HepG2 (cell line): ENCODE data around the gene FAM171A2. TPM values are rescaled to one million over a fixed set of nuclear protein-coding genes. Genes with fewer than 3 reads are reported as not detected.

Source experiments
- BATF2 ChIP-seq: sonication (generic); formaldehyde crosslinking; IDR thresholded peaks from 2 replicates; pipeline ENCODE4 v1.8.0; 2022; ENCODE audit warnings: mild to moderate bottlenecking, missing genetic modification reagents, moderate library complexity
- CENPT ChIP-seq: sonication (generic); formaldehyde crosslinking; IDR thresholded peaks from 2 replicates; pipeline ENCODE4 v1.8.0; 2022; ENCODE audit warnings: low read depth, mild to moderate bottlenecking, moderate library complexity, missing genetic modification reagents
- EHMT2 ChIP-seq: fragments of 200-600 bp; sonication (generic); IDR thresholded peaks from 2 replicates; pipeline ENCODE4 v1.7.0; 2017; ENCODE audit warnings: antibody characterized with exemption, low read depth, low read length, borderline replicate concordance
- HMG20B ChIP-seq: conservative IDR thresholded peaks from 2 replicates; pipeline ENCODE4 v1.6.1; 2016; ENCODE audit warnings: missing genetic modification reagents, missing compliant biosample characterization
- HNRNPUL1 ChIP-seq: fragments of 200-400 bp; formaldehyde crosslinking; IDR thresholded peaks from 2 replicates; pipeline ENCODE4 v1.6.1; 2017; ENCODE audit warnings: low read depth, mild to moderate bottlenecking, low read length, moderate library complexity
- KMT2B ChIP-seq: IDR thresholded peaks from 2 replicates; pipeline ENCODE4 v1.6.1; 2016; ENCODE audit warnings: missing genetic modification reagents, missing compliant biosample characterization
- MIER2 ChIP-seq: IDR thresholded peaks from 2 replicates; pipeline ENCODE4 v1.6.1; 2016; ENCODE audit warnings: missing biosample characterization, missing genetic modification reagents
- MNT ChIP-seq: fragments of 450-650 bp; IDR thresholded peaks from 2 replicates; pipeline ENCODE4 v1.6.1; 2016
- PCBP1 ChIP-seq: fragments of 200-400 bp; formaldehyde crosslinking; IDR thresholded peaks from 2 replicates; pipeline ENCODE4 v1.6.1; 2017; ENCODE audit warnings: mild to moderate bottlenecking, low read depth, low read length, borderline replicate concordance
- POGK ChIP-seq: sonication (generic); formaldehyde crosslinking; conservative IDR thresholded peaks from 2 replicates; pipeline ENCODE4 v1.8.0; 2022; ENCODE audit warnings: mild to moderate bottlenecking, moderate library complexity, missing genetic modification reagents
- POLR2AphosphoS5 ChIP-seq: IDR thresholded peaks from 2 replicates; pipeline ENCODE4 v1.6.1; 2012; ENCODE audit warnings: low read depth, low read length
- POLR2G ChIP-seq: fragments of 200-400 bp; formaldehyde crosslinking; IDR thresholded peaks from 2 replicates; pipeline ENCODE4 v1.6.1; 2018; ENCODE audit warnings: mild to moderate bottlenecking, low read depth, low read length, moderate library complexity
- RXRB ChIP-seq: IDR thresholded peaks from 2 replicates; pipeline ENCODE4 v1.6.1; 2016; ENCODE audit warnings: borderline replicate concordance, missing genetic modification reagents, missing compliant biosample characterization
- SNAI1 ChIP-seq: sonication (generic); formaldehyde crosslinking; IDR thresholded peaks from 2 replicates; pipeline ENCODE4 v1.5.0; 2020; ENCODE audit warnings: mild to moderate bottlenecking, missing genetic modification reagents, borderline replicate concordance
- YEATS4 ChIP-seq: sonication (generic); formaldehyde crosslinking; IDR thresholded peaks from 2 replicates; pipeline ENCODE4 v1.4.0; 2020; ENCODE audit warnings: missing genetic modification reagents, borderline replicate concordance
- ZFP62 ChIP-seq: sonication (generic); formaldehyde crosslinking; IDR thresholded peaks from 2 replicates; pipeline ENCODE4 v1.4.0; 2020; ENCODE audit warnings: missing genetic modification reagents
- ZFP82 ChIP-seq: sonication (generic); formaldehyde crosslinking; IDR thresholded peaks from 2 replicates; pipeline ENCODE4 v1.5.1; 2020; ENCODE audit warnings: mild to moderate bottlenecking, missing genetic modification reagents, borderline replicate concordance
- ZFY ChIP-seq: sonication (generic); formaldehyde crosslinking; IDR thresholded peaks from 2 replicates; pipeline ENCODE4 v1.4.0; 2020; ENCODE audit warnings: missing genetic modification reagents
- ZIK1 ChIP-seq: sonication (generic); formaldehyde crosslinking; IDR thresholded peaks from 2 replicates; pipeline ENCODE4 v1.5.0; 2020; ENCODE audit warnings: mild to moderate bottlenecking, low read depth, missing genetic modification reagents, borderline replicate concordance
- ZMYM3 ChIP-seq: sonication (generic); formaldehyde crosslinking; IDR thresholded peaks from 2 replicates; pipeline ENCODE4 v1.5.1; 2020; ENCODE audit warnings: mild to moderate bottlenecking, missing genetic modification reagents
- ZNF567 ChIP-seq: sonication (generic); formaldehyde crosslinking; IDR thresholded peaks from 2 replicates; pipeline ENCODE4 v1.8.1; 2023; ENCODE audit warnings: mild to moderate bottlenecking, missing genetic modification reagents, borderline replicate concordance
- ZNF574 ChIP-seq: sonication (generic); formaldehyde crosslinking; IDR thresholded peaks from 2 replicates; pipeline ENCODE4 v1.4.0; 2020; ENCODE audit warnings: missing genetic modification reagents
- polyA plus RNA-seq, 8 experiments: library from polyadenylated mRNA; depleted of rRNA in 3 of 8; stranded (reverse) in 7 of 8; unstranded in 1 of 8; fragments of >200 nt; fragmentation: Illumina TruSeq in 4 of 8; extraction: Trizol in 4 of 8; gene quantifications; 2 replicates each; pipeline versions ENCODE4 v1.2.1 to v1.2.3, GENCODE V29; 2011 to 2016; ENCODE audit warnings: low read depth in 4 of 8, missing spikeins in 1 of 8, mixed read lengths in 1 of 8; ENCODE audit not compliant: insufficient read depth in 1 of 8
- total RNA-seq, 5 experiments: library from RNA; depleted of rRNA; stranded (reverse); fragments of >200 nt; fragmentation: Illumina TruSeq; extraction: Trizol; gene quantifications; 2 replicates each; pipeline ENCODE4 v1.2.3, GENCODE V29; 2016; ENCODE audit warnings: low read depth in 1 of 5

FAM171A2 gene
- total and polyA plus RNA-seq, 2 of the 13 experiments (the other 11 are each of a cell fraction or from before 2014, with no cell fraction given) = 1.8 to 3.6 TPM

- TF ChIP-seq PCBP1 = no peak
- TF ChIP-seq RXRB (CRISPR knock-in tag) = no peak
- TF ChIP-seq EHMT2 = no peak
- no peak for TF ChIP-seq HMG20B (CRISPR knock-in tag)
- TF ChIP-seq CENPT (CRISPR knock-in tag) = no peak
- no peak for TF ChIP-seq ZMYM3 (CRISPR knock-in tag)
- TF ChIP-seq ZNF574 (CRISPR knock-in tag) = no peak
- TF ChIP-seq HNRNPUL1 = no peak
- no peak for TF ChIP-seq ZFP82 (CRISPR knock-in tag)
- no peak for TF ChIP-seq SNAI1 (CRISPR knock-in tag)
- 0 out of 2 replicates have a peak, but pooled peaks have one; percentile 6 for TF ChIP-seq ZNF567
- no peak for TF ChIP-seq ZFY (CRISPR knock-in tag)
- TF ChIP-seq ZFP62 (CRISPR knock-in tag) = no peak
- TF ChIP-seq MNT = no peak
- TF ChIP-seq BATF2 (CRISPR knock-in tag) = no peak
- TF ChIP-seq POLR2G = peak; percentile 2; the same call in 1 of the 2 replicates
- no peak for TF ChIP-seq ZIK1 (CRISPR knock-in tag)
- no peak; the same call in 1 of the 2 replicates for TF ChIP-seq MIER2 (CRISPR knock-in tag)
- no peak for TF ChIP-seq POGK (CRISPR knock-in tag)
- no peak for TF ChIP-seq YEATS4
- TF ChIP-seq POLR2AphosphoS5 = no peak
- no peak for TF ChIP-seq KMT2B (CRISPR knock-in tag)
Measured at GRCh38 chr17:44345454-44346026, 18.1 kb downstream of the FAM171A2 start (continued).
